PC-3 (cell line): ENCODE data around the gene KLHL6.

Experiments
- EZH2 ChIP-seq: fragments of 300-600 bp; sonication (generic); IDR thresholded peaks from one replicate; pipeline ENCODE4 v1.6.1; 2017; ENCODE audit warnings: antibody characterized with exemption, mild to moderate bottlenecking, low read length; ENCODE audit not compliant: unreplicated experiment
- EZH2phosphoT487 ChIP-seq: fragments of 300-600 bp; sonication (generic); IDR thresholded peaks from 2 replicates; pipeline ENCODE4 v1.6.1; 2018; ENCODE audit warnings: mild to moderate bottlenecking, antibody characterized with exemption, low read length, borderline replicate concordance
- TF ChIP-seq, protein P1 (sequence below): fragments of 300-600 bp; sonication (generic); conservative IDR thresholded peaks from 2 replicates; pipeline ENCODE4 v1.5.1; 2017; ENCODE audit warnings: antibody characterized with exemption, low read depth, mild to moderate bottlenecking, low read length

GRCh38 chr3:183577346-183577745 is 21.8 kb upstream of the KLHL6 start:
- TF ChIP-seq, protein P1, sequence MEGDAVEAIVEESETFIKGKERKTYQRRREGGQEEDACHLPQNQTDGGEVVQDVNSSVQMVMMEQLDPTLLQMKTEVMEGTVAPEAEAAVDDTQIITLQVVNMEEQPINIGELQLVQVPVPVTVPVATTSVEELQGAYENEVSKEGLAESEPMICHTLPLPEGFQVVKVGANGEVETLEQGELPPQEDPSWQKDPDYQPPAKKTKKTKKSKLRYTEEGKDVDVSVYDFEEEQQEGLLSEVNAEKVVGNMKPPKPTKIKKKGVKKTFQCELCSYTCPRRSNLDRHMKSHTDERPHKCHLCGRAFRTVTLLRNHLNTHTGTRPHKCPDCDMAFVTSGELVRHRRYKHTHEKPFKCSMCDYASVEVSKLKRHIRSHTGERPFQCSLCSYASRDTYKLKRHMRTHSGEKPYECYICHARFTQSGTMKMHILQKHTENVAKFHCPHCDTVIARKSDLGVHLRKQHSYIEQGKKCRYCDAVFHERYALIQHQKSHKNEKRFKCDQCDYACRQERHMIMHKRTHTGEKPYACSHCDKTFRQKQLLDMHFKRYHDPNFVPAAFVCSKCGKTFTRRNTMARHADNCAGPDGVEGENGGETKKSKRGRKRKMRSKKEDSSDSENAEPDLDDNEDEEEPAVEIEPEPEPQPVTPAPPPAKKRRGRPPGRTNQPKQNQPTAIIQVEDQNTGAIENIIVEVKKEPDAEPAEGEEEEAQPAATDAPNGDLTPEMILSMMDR: no peak
- TF ChIP-seq EZH2 (no peak), EZH2phosphoT487 (no peak)
